Ectodermal cell (in vitro differentiated cells): ENCODE data around the gene GPC6.

Experiments used
- H3K27ac ChIP-seq: 2 replicates; pipeline ENCODE4 v1.7.0; 2013; ENCODE audit warnings: mild to moderate bottlenecking, low read depth, low read length; ENCODE audit not compliant: insufficient read depth, poor library complexity, severe bottlenecking
- H3K27me3 ChIP-seq: 2 replicates; pipeline ENCODE4 v1.7.0; 2013; ENCODE audit warnings: mild to moderate bottlenecking, low read length; ENCODE audit not compliant: insufficient read depth, control insufficient read depth, poor library complexity, severe bottlenecking
- H3K36me3 ChIP-seq: one replicate; pipeline ENCODE4 v1.7.0; 2013; ENCODE audit warnings: low read length; ENCODE audit not compliant: control insufficient read depth, insufficient read depth
- H3K4me1 ChIP-seq: one replicate; pipeline ENCODE4 v1.7.0; 2013; ENCODE audit warnings: low read length; ENCODE audit not compliant: control insufficient read depth, insufficient read depth
- H3K4me3 ChIP-seq: 2 replicates; pipeline ENCODE4 v1.7.0; 2013; ENCODE audit warnings: low read depth, low read length, control low read depth; ENCODE audit not compliant: insufficient read depth
- H3K9me3 ChIP-seq: 2 replicates; pipeline ENCODE4 v1.7.0; 2013; ENCODE audit warnings: mild to moderate bottlenecking, low read length, moderate library complexity; ENCODE audit not compliant: control insufficient read depth
- WGBS, 2 experiments: methylation state at CpG; one replicate each; pipeline ENCODE4 v1.1.7; 2013; ENCODE audit warnings: missing lambda C conversion rate in 2 of 2; 5-methylcytosine and 5-hydroxymethylcytosine counted together

Gene GPC6

GRCh38 chr13:93727211-93728141, 500.9 kb downstream of the GPC6 start:
- no peaks in the 10 kb centered on the region for H3K9me3 ChIP-seq
- no peaks in the 10 kb centered on the region for H3K4me1 ChIP-seq
- H3K27ac ChIP-seq = no peak overlapping the region
- WGBS, 2 experiments = 77 to 85% methylated on average over 2 to 3 of the region's 3 CpGs
- H3K27me3 ChIP-seq = no peaks in the 10 kb centered on the region
- H3K4me3 ChIP-seq = no peak overlapping the region
- no peaks in the 10 kb centered on the region for H3K36me3 ChIP-seq

GRCh38 chr13:93729383-93729782, 502.8 kb downstream of the GPC6 start:
- Histone ChIP-seq H3K27ac (no peak overlapping the region), H3K4me3 (no peak overlapping the region), H3K27me3 (no peaks in the 10 kb centered on the region), H3K4me1 (no peaks in the 10 kb centered on the region), H3K36me3 (no peaks in the 10 kb centered on the region), H3K9me3 (no peaks in the 10 kb centered on the region)
- 94 to 100% methylated on average over 2 of the region's 2 CpGs for WGBS, 2 experiments

GRCh38 chr13:93730780-93731179, 504.2 kb downstream of the GPC6 start:
- no peak overlapping the region for H3K4me3 ChIP-seq
- no peaks in the 10 kb centered on the region for H3K4me1 ChIP-seq
- H3K36me3 ChIP-seq = no peaks in the 10 kb centered on the region
- no peak overlapping the region for H3K27ac ChIP-seq
- 98% methylated on average over 3 of the region's 3 CpGs for WGBS, 2 experiments
- no peaks in the 10 kb centered on the region for H3K9me3 ChIP-seq
- H3K27me3 ChIP-seq = no peaks in the 10 kb centered on the region

- Histone ChIP-seq H3K9me3 (no peaks in the 10 kb centered on the region), H3K27ac (no peak overlapping the region), H3K36me3 (no peaks in the 10 kb centered on the region), H3K27me3 (no peaks in the 10 kb centered on the region), H3K4me1 (no peaks in the 10 kb centered on the region), H3K4me3 (no peak overlapping the region)
- WGBS, 2 experiments = 90 to 100% methylated on average over 2 of the region's 2 CpGs
Measured at GRCh38 chr13:93732186-93732585, 505.6 kb downstream of the GPC6 start.

- no peaks in the 10 kb centered on the region for H3K4me1 ChIP-seq
- no peaks in the 10 kb centered on the region for H3K36me3 ChIP-seq
- H3K27ac ChIP-seq = no peak overlapping the region
- H3K9me3 ChIP-seq = no peaks in the 10 kb centered on the region
- H3K4me3 ChIP-seq = no peak overlapping the region
- no peaks in the 10 kb centered on the region for H3K27me3 ChIP-seq
Measured at GRCh38 chr13:93736081-93736480, 509.5 kb downstream of the GPC6 start.

GRCh38 chr13:93736909-93737308, 510.3 kb downstream of the GPC6 start:
- Histone ChIP-seq H3K9me3 (no peaks in the 10 kb centered on the region), H3K27me3 (no peaks in the 10 kb centered on the region), H3K27ac (no peak overlapping the region), H3K4me3 (no peak overlapping the region), H3K36me3 (no peaks in the 10 kb centered on the region), H3K4me1 (no peaks in the 10 kb centered on the region)
- WGBS, 2 experiments = 91 to 100% methylated on average over 1 to 3 of the region's 3 CpGs

GRCh38 chr13:93740334-93740733, 513.7 kb downstream of the GPC6 start:
- no peaks in the 10 kb centered on the region for H3K36me3 ChIP-seq
- no peak overlapping the region for H3K27ac ChIP-seq
- no peaks in the 10 kb centered on the region for H3K4me1 ChIP-seq
- no peaks in the 10 kb centered on the region for H3K27me3 ChIP-seq
- H3K9me3 ChIP-seq = no peaks in the 10 kb centered on the region
- no peak overlapping the region for H3K4me3 ChIP-seq
- WGBS, 2 experiments = 96 to 100% methylated on average over 1 of the region's 1 CpG

- H3K4me1 ChIP-seq = no peaks in the 10 kb centered on the region
- H3K27me3 ChIP-seq = no peaks in the 10 kb centered on the region
- H3K9me3 ChIP-seq = no peaks in the 10 kb centered on the region
- no peaks in the 10 kb centered on the region for H3K36me3 ChIP-seq
- H3K27ac ChIP-seq = no peak overlapping the region
- 81 to 82% methylated on average over 5 of the region's 5 CpGs for WGBS, 2 experiments
- H3K4me3 ChIP-seq = no peak overlapping the region
Measured at GRCh38 chr13:93744033-93744432, 517.4 kb downstream of the GPC6 start.

GRCh38 chr13:93744886-93745285, 518.3 kb downstream of the GPC6 start:
- Histone ChIP-seq H3K27me3 (no peaks in the 10 kb centered on the region), H3K27ac (no peak overlapping the region), H3K9me3 (no peaks in the 10 kb centered on the region), H3K4me1 (no peaks in the 10 kb centered on the region), H3K4me3 (no peak overlapping the region), H3K36me3 (no peaks in the 10 kb centered on the region)
- WGBS, 2 experiments = 69 to 81% methylated on average over 1 of the region's 1 CpG

- Histone ChIP-seq H3K27me3 (no peaks in the 10 kb centered on the region), H3K27ac (no peak overlapping the region), H3K9me3 (no peaks in the 10 kb centered on the region), H3K36me3 (no peaks in the 10 kb centered on the region), H3K4me3 (no peak overlapping the region), H3K4me1 (no peaks in the 10 kb centered on the region)
- 97 to 98% methylated on average over 2 of the region's 2 CpGs for WGBS, 2 experiments
Measured at GRCh38 chr13:93745884-93746283, 519.3 kb downstream of the GPC6 start.
